B cell (primary cell): ENCODE data around the gene RHEBL1.

ENCODE experiments used
- CTCF ChIP-seq: fragments of 200-600 bp; IDR thresholded peaks from one replicate; pipeline ENCODE4 v1.8.0; 2022; ENCODE audit warnings: antibody characterized with exemption, mild to moderate bottlenecking
- EZH2 ChIP-seq: IDR thresholded peaks from 2 replicates; pipeline ENCODE4 v1.6.1; 2012; ENCODE audit warnings: borderline replicate concordance, low read depth, mild to moderate bottlenecking, moderate library complexity, low read length; ENCODE audit not compliant: insufficient read depth, poor library complexity, severe bottlenecking

GRCh38 chr12:49088150-49088931 is 18.6 kb upstream of the RHEBL1 start:
- TF ChIP-seq EZH2 (no peak), CTCF (peak; percentile 96)
